ENCODE measurements around the gene IFT20.

IFT20 gene

GRCh38 chr17:28335959-28336871, 943 bp upstream of the IFT20 start:
- Histone ChIP-seq H3K27me3 (ENCODE audit: insufficient read depth, low read length) (no peaks in the 10 kb centered on the region), H3K9me2 (ENCODE audit: low read depth, low read length) (no peaks in the 10 kb centered on the region), H3K9me3 (ENCODE audit: low read length) (no peaks in the 10 kb centered on the region), H3K4me2 (ENCODE audit: low read length) (peak overlapping the region; percentile 86), H4K20me1 (ENCODE audit: insufficient read depth, low read length) (no peaks in the 10 kb centered on the region), H3K36me3 (ENCODE audit: insufficient read depth, low read length) (peaks cover 9% of the 10 kb centered on the region; the same call in 1 of the 2 replicates), H2AFZ (ENCODE audit: low read length) (no peak overlapping the region), H3K9ac (ENCODE audit: low read length) (peak overlapping the region; percentile 77), H3K27ac (ENCODE audit: low read depth, low read length, poor library complexity, severe bottlenecking) (no peak overlapping the region), H3F3A (ENCODE audit: insufficient read depth, low read length) (no peaks in the 10 kb centered on the region), H3K4me3 (ENCODE audit: low read depth, low read length, poor library complexity, severe bottlenecking) (peak overlapping the region; percentile 84), H3K4me1 (ENCODE audit: insufficient read depth, low read length, severe bottlenecking) (peaks cover 26% of the 10 kb centered on the region), H3K79me2 (ENCODE audit: insufficient read depth, low read length) (no peaks in the 10 kb centered on the region)
- TF ChIP-seq EZH2 (IDR thresholded peaks at IDR 0.05; ENCODE audit: borderline replicate concordance, low read length) (no peak), CTCF (IDR thresholded peaks at IDR 0.05; ENCODE audit: low read length) (no peak)

- Histone ChIP-seq H2AFZ (ENCODE audit: low read length) (no peak overlapping the region), H3K27ac (ENCODE audit: low read depth, low read length, poor library complexity, severe bottlenecking) (no peak overlapping the region), H3K27me3 (ENCODE audit: insufficient read depth, low read length) (no peaks in the 10 kb centered on the region), H4K20me1 (ENCODE audit: insufficient read depth, low read length) (no peaks in the 10 kb centered on the region), H3F3A (ENCODE audit: insufficient read depth, low read length) (no peaks in the 10 kb centered on the region), H3K4me3 (ENCODE audit: low read depth, low read length, poor library complexity, severe bottlenecking) (peak overlapping the region; percentile 84), H3K36me3 (ENCODE audit: insufficient read depth, low read length) (peaks cover 13% of the 10 kb centered on the region; the same call in 1 of the 2 replicates), H3K9me2 (ENCODE audit: low read depth, low read length) (no peaks in the 10 kb centered on the region), H3K9me3 (ENCODE audit: low read length) (no peaks in the 10 kb centered on the region), H3K4me1 (ENCODE audit: insufficient read depth, low read length, severe bottlenecking) (peaks cover 26% of the 10 kb centered on the region), H3K9ac (ENCODE audit: low read length) (peak overlapping the region; percentile 71), H3K4me2 (ENCODE audit: low read length) (peak overlapping the region; percentile 71), H3K79me2 (ENCODE audit: insufficient read depth, low read length) (no peaks in the 10 kb centered on the region)
- no peak for TF ChIP-seq EZH2 (IDR thresholded peaks at IDR 0.05; ENCODE audit: borderline replicate concordance, low read length)
- TF ChIP-seq CTCF (IDR thresholded peaks at IDR 0.05; ENCODE audit: low read length), result no peak
These were observed 539 bp downstream of the IFT20 start for GRCh38 chr17:28334666-28335200.

- Histone ChIP-seq H3K9ac (ENCODE audit: low read length) (peak overlapping the region; percentile 71; the same call in 1 of the 2 replicates), H3K4me2 (ENCODE audit: low read length) (peak overlapping the region; percentile 71), H3K4me3 (ENCODE audit: low read depth, low read length, poor library complexity, severe bottlenecking) (peak overlapping the region; percentile 84), H3K36me3 (ENCODE audit: insufficient read depth, low read length) (peaks cover 16% of the 10 kb centered on the region), H3F3A (ENCODE audit: insufficient read depth, low read length) (no peaks in the 10 kb centered on the region), H2AFZ (ENCODE audit: low read length) (no peak overlapping the region), H3K79me2 (ENCODE audit: insufficient read depth, low read length) (no peaks in the 10 kb centered on the region), H4K20me1 (ENCODE audit: insufficient read depth, low read length) (no peaks in the 10 kb centered on the region), H3K4me1 (ENCODE audit: insufficient read depth, low read length, severe bottlenecking) (peaks cover 26% of the 10 kb centered on the region), H3K27me3 (ENCODE audit: insufficient read depth, low read length) (no peaks in the 10 kb centered on the region), H3K9me2 (ENCODE audit: low read depth, low read length) (no peaks in the 10 kb centered on the region), H3K9me3 (ENCODE audit: low read length) (no peaks in the 10 kb centered on the region), H3K27ac (ENCODE audit: low read depth, low read length, poor library complexity, severe bottlenecking) (no peak overlapping the region)
- no peak for TF ChIP-seq CTCF (IDR thresholded peaks at IDR 0.05; ENCODE audit: low read length)
- no peak for TF ChIP-seq EZH2 (IDR thresholded peaks at IDR 0.05; ENCODE audit: borderline replicate concordance, low read length)
These were observed 1.1 kb downstream of the IFT20 start for GRCh38 chr17:28334171-28334570.

Measured in OCI-LY1 (cell line).